A673 (cell line): Measurements from ENCODE around the gene PDLIM4.

Source experiments
- CTCF ChIP-seq: fragments of 300-800, 200-600 bp; sonication (generic); conservative IDR thresholded peaks from 2 replicates; pipeline ENCODE4 v1.5.1; 2017; ENCODE audit warnings: low read depth, mild to moderate bottlenecking, antibody characterized with exemption, low read length, moderate library complexity, mixed read lengths
- EZH2 ChIP-seq: fragments of 200-600 bp; sonication (generic); IDR thresholded peaks from 2 replicates; pipeline ENCODE4 v1.6.1; 2017; ENCODE audit warnings: borderline replicate concordance, low read depth, mild to moderate bottlenecking, mixed read lengths, antibody characterized with exemption, low read length; ENCODE audit not compliant: poor library complexity, severe bottlenecking

- TF ChIP-seq CTCF (no peak), EZH2 (no peak)
Observed at GRCh38 chr5:132219981-132220380, 37.5 kb upstream of the PDLIM4 start.
